A549 (cell line): ENCODE data around the gene GINS2. TPM values are rescaled to one million over a fixed set of nuclear protein-coding genes. Genes with fewer than 3 reads are reported as not detected.

Experiments
- ATAC-seq, 2 experiments: fragments of 200-7000 bp in 1 of 2; fragments of >200 bp in 1 of 2; cut with Nextera tagmentation in 1 of 2; cut with Tn5 transposase in 1 of 2; 3 replicates each; pipeline versions ENCODE4 v1.8.0 to v1.9.1; 2018 to 2020; ENCODE audit warnings: mild to moderate bottlenecking in 1 of 2, moderate library complexity in 1 of 2
- CTCF ChIA-PET: fragments of 300-600 bp; sonication (Branson Sonifier 250); formaldehyde crosslinking; extraction: SDS; loops from one replicate; lab custom pipeline; 2021; ENCODE audit warnings: antibody characterized with exemption, inconsistent platforms; lab: Yijun Ruan, JAX
- POLR2A ChIA-PET: fragments of 350-600 bp; formaldehyde crosslinking; extraction: SDS; loops from one replicate; lab custom pipeline; 2021; ENCODE audit warnings: antibody characterized with exemption, inconsistent platforms; lab: Yijun Ruan, JAX
- DNase-seq, 2 experiments: peaks; one replicate each; pipeline versions ENCODE4 v3.0.0 to v3.0.0-alpha.2; 2011 to 2016; ENCODE audit warnings: low read depth in 1 of 2, low spot score in 1 of 2
- FAIRE-seq: peaks from 2 replicates; lab custom pipeline; 2011; peaks lifted over from hg19 to GRCh38; lab: Jason Lieb, UNC
- H3K27ac ChIP-seq, 2 experiments: fragments of >200 bp; sonication (Bioruptor Twin); formaldehyde crosslinking; 3 replicates each; pipeline ENCODE4 v1.5.1; 2016 to 2017
- H3K4me1 ChIP-seq: fragments of >200 bp; sonication (Bioruptor Twin); formaldehyde crosslinking; 3 replicates; pipeline ENCODE4 v1.6.1; 2016
- H3K4me2 ChIP-seq: fragments of >200 bp; sonication (Bioruptor Twin); formaldehyde crosslinking; 3 replicates; pipeline ENCODE4 v1.6.1; 2016
- H3K4me3 ChIP-seq: fragments of >200 bp; sonication (Bioruptor Twin); formaldehyde crosslinking; 3 replicates; pipeline ENCODE4 v1.5.1; 2016
- H3K9me3 ChIP-seq: fragments of >200 bp; sonication (Bioruptor Twin); formaldehyde crosslinking; 3 replicates; pipeline ENCODE4 v1.6.1; 2016
- BHLHE40 ChIP-seq: IDR thresholded peaks from 2 replicates; pipeline ENCODE4 v1.6.1; 2012; ENCODE audit warnings: low read depth, low read length, inconsistent platforms
- CBX8 ChIP-seq: fragments of 200-600 bp; sonication (generic); IDR thresholded peaks from 2 replicates; pipeline ENCODE4 v1.6.1; 2016
- CEBPB ChIP-seq, 2 experiments: fragments of >200 bp in 1 of 2; sonication (Bioruptor Twin) in 1 of 2; formaldehyde crosslinking in 1 of 2; IDR thresholded peaks; 2 replicates each; pipeline ENCODE4 v1.6.1; 2012 to 2016
- FOXS1 ChIP-seq: fragments of 250-450 bp; sonication (Bioruptor Pico); IDR thresholded peaks from 2 replicates; pipeline ENCODE4 v1.5.0; 2020; ENCODE audit warnings: mild to moderate bottlenecking, moderate library complexity
- GATA3 ChIP-seq: IDR thresholded peaks from 2 replicates; pipeline ENCODE4 v1.6.1; 2012; ENCODE audit warnings: borderline replicate concordance
- HDAC2 ChIP-seq: fragments of 200-600 bp; sonication (generic); IDR thresholded peaks from 2 replicates; pipeline ENCODE4 v1.6.1; 2016
- HEYL ChIP-seq: fragments of 250-450 bp; sonication (Bioruptor Pico); IDR thresholded peaks from 2 replicates; pipeline ENCODE4 v1.8.0; 2021; ENCODE audit warnings: mild to moderate bottlenecking, moderate library complexity
- HOXB5 ChIP-seq: fragments of 250-450 bp; sonication (Bioruptor Pico); IDR thresholded peaks from 2 replicates; pipeline ENCODE4 v1.5.0; 2020; ENCODE audit warnings: mild to moderate bottlenecking, moderate library complexity
- KDM5A ChIP-seq: fragments of 200-600 bp; sonication (generic); IDR thresholded peaks from 2 replicates; pipeline ENCODE4 v1.6.1; 2016; ENCODE audit warnings: antibody characterized with exemption, mild to moderate bottlenecking
- PHF8 ChIP-seq: fragments of 200-600 bp; sonication (generic); IDR thresholded peaks from 2 replicates; pipeline ENCODE4 v1.6.1; 2016; ENCODE audit warnings: low read depth, mild to moderate bottlenecking, antibody characterized with exemption, moderate library complexity, borderline replicate concordance
- RAD21 ChIP-seq, 2 experiments: fragments of >200 bp in 1 of 2; sonication (Bioruptor Twin) in 1 of 2; formaldehyde crosslinking in 1 of 2; IDR thresholded peaks in 1 of 2; conservative IDR thresholded peaks in 1 of 2; 2 replicates in 1 of 2; 3 replicates in 1 of 2; pipeline ENCODE4 v1.6.1; 2012 to 2018; ENCODE audit warnings: inconsistent platforms in 1 of 2
- RFX5 ChIP-seq: fragments of 450-650 bp; IDR thresholded peaks from 2 replicates; pipeline ENCODE4 v1.7.1; 2014; ENCODE audit warnings: antibody characterized with exemption, mild to moderate bottlenecking, moderate library complexity
- SMC3 ChIP-seq: fragments of >200 bp; sonication (Bioruptor Twin); formaldehyde crosslinking; IDR thresholded peaks from 3 replicates; pipeline ENCODE4 v1.6.1; 2018; ENCODE audit warnings: inconsistent platforms
- SREBF2 ChIP-seq: fragments of 450-650 bp; IDR thresholded peaks from 2 replicates; pipeline ENCODE4 v1.6.1; 2014; ENCODE audit warnings: mild to moderate bottlenecking, moderate library complexity
- ZFP36 ChIP-seq: fragments of 450-650 bp; IDR thresholded peaks from 2 replicates; pipeline ENCODE4 v1.6.1; 2014; ENCODE audit warnings: borderline replicate concordance; ENCODE audit not compliant: partially characterized antibody
- ZNF302 ChIP-seq: fragments of 250-450 bp; sonication (Bioruptor Pico); IDR thresholded peaks from 2 replicates; pipeline ENCODE4 v1.9.0; 2021; ENCODE audit warnings: inconsistent platforms, mild to moderate bottlenecking, moderate library complexity
- ZSCAN20 ChIP-seq: fragments of 250-450 bp; sonication (Bioruptor Pico); IDR thresholded peaks from 2 replicates; pipeline ENCODE4 v1.8.0; 2022; ENCODE audit warnings: mild to moderate bottlenecking, moderate library complexity
- WGBS: methylation state at CpG from one replicate; pipeline ENCODE4 v1.1.6; 2017; ENCODE audit errors: missing lambda C conversion rate; 5-methylcytosine and 5-hydroxymethylcytosine counted together
- polyA plus RNA-seq, 4 experiments: library from polyadenylated mRNA; depleted of rRNA in 3 of 4; stranded (reverse); fragments of >200 nt; fragmentation: RNase III in 1 of 4; extraction: RNeasy Plus Mini Kit Qiagen cat#74134 plus additional on column Dnase treatment in 1 of 4; gene quantifications; 2 replicates in 3 of 4; 3 replicates in 1 of 4; pipeline ENCODE4 v1.2.3, GENCODE V29; 2011 to 2017
- TF ChIP-seq, protein P1 (sequence below): fragments of 250-450 bp; sonication (Bioruptor Pico); IDR thresholded peaks from 2 replicates; pipeline ENCODE4 v1.5.0; 2020; ENCODE audit warnings: low read depth, mild to moderate bottlenecking, moderate library complexity
- TF ChIP-seq, protein P2 (sequence below): IDR thresholded peaks from 2 replicates; pipeline ENCODE4 v1.6.1; 2012; ENCODE audit warnings: low read depth, borderline replicate concordance
- TF ChIP-seq, protein P3 (sequence below): fragments of >200 bp; sonication (Bioruptor Twin); formaldehyde crosslinking; IDR thresholded peaks from 3 replicates; pipeline ENCODE4 v1.5.1; 2016
- TF ChIP-seq, protein P4 (sequence below): fragments of 150-350 bp; IDR thresholded peaks from 2 replicates; pipeline ENCODE4 v1.6.1; 2014; ENCODE audit warnings: low read depth, mild to moderate bottlenecking, low read length

The GINS2 gene
- polyA plus RNA-seq, 2 of the 4 experiments (the other 2 are of a cell fraction), result 25.4 to 28.7 TPM

DNA sequence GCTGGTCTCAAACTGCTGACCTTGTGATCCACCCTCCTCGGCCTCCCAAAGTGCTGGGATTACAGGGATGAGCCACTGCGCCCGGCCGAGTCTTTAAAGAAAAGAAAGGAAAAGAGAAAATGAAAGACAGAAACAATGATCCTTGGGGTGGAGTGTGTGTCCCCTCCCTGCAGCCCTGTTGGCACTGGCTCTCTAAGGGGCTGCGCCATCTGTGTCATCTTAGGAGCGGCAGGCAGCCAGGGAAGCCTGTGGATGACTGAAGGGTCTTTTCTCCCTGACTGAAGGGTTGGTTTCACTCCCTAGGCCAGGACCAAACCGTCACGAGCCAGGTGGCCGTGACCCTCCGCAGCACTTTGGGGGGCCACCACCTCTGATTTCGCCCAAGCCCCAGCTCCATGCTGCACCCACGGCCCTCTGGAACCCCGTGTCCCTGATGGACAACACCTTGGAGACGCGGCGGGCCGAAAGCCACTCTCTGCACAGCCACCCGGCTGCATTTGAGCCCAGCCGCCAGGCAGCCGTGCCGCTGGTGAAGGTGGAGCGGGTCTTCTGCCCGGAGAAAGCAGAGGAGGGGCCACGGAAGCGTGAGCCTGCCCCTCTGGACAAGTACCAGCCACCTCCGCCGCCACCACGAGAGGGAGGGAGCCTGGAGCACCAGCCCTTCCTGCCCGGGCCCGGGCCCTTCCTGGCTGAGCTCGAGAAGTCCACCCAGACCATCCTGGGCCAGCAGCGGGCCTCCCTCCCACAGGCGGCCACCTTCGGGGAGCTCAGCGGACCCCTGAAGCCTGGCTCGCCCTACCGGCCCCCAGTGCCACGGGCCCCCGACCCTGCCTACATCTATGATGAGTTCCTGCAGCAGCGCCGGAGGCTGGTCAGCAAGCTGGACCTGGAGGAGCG lies 27.7 kb downstream of the GINS2 start:
- no peak overlapping the region for H3K27ac ChIP-seq
- no peak overlapping the region for H3K4me3 ChIP-seq
- no peaks in the 10 kb centered on the region for H3K9me3 ChIP-seq
- 95% methylated on average over 19 of the region's 42 CpGs for WGBS
- ATAC-seq (no peak), DNase-seq (no peak), FAIRE-seq (no peak)
- no peak overlapping the region for H3K4me2 ChIP-seq
- CTCF ChIA-PET, result interaction anchor here (0.6 to 9.4 kb wide), 14 partner anchors 11 to 546 kb away, joined by 3 to 96 read pairs (median 3); no protein-coding TSS in a partner anchor
- POLR2A ChIA-PET, result no interaction called here
- TF ChIP-seq ZNF302 (CRISPR knock-in tag) (no peak), SREBF2 (no peak), ZSCAN20 (CRISPR knock-in tag) (no peak), HEYL (no peak)
- H3K4me1 ChIP-seq, result no peaks in the 10 kb centered on the region

DNA sequence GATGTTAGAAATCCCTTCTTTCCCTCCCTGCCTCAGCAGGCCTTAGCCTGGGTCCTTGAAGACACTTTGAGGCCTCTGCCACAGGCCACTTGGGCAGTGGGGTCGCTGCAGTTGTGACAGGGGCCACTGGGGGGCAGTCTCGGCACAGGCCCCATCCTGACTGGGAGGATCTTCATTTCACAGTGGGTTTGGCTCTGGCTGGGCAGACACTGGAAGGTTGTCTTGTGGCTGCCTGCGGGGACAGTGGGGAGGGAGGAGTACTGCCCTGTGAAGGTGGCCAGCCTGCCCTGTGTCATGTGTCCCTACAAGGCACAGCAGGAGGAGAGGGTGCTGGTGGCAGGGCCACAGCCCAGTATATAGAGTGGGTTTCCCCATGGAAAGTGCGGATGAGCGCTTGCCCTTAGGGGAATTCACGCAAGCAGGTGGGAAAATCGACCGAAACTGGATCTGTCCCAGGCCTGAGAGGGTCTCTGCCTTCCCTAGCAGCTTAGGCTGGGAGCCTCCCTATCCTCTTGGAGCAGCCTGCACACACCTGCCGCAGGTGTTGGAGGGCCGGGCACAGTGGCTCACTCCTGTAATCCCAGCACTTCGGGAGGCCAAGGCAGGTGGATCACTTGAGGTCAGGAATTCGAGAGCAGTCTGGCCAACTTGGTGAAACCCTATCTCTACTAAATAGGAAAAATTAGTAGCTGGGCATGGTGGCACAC lies 28.8 kb downstream of the GINS2 start:
- H3K9me3 ChIP-seq, result no peaks in the 10 kb centered on the region
- H3K4me3 ChIP-seq, result no peak overlapping the region
- DNase-seq, result peak; percentile 58 to 88
- peak; percentile 43 to 61; a peak in 3 of 5 replicates for TF ChIP-seq RAD21 (conservative IDR thresholded peaks at IDR 0.05 in 1 of 2, IDR thresholded peaks at IDR 0.05 in 1 of 2)
- TF ChIP-seq CBX8, result no peak
- TF ChIP-seq, protein P1, sequence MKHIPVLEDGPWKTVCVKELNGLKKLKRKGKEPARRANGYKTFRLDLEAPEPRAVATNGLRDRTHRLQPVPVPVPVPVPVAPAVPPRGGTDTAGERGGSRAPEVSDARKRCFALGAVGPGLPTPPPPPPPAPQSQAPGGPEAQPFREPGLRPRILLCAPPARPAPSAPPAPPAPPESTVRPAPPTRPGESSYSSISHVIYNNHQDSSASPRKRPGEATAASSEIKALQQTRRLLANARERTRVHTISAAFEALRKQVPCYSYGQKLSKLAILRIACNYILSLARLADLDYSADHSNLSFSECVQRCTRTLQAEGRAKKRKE, result no peak
- TF ChIP-seq ZFP36, result no peak
- TF ChIP-seq HOXB5 (CRISPR knock-in tag), result no peak
- no peak for TF ChIP-seq FOXS1 (CRISPR knock-in tag)
- TF ChIP-seq BHLHE40, result no peak
- no peak for TF ChIP-seq RFX5
- TF ChIP-seq, protein P2, sequence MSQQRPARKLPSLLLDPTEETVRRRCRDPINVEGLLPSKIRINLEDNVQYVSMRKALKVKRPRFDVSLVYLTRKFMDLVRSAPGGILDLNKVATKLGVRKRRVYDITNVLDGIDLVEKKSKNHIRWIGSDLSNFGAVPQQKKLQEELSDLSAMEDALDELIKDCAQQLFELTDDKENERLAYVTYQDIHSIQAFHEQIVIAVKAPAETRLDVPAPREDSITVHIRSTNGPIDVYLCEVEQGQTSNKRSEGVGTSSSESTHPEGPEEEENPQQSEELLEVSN, result no peak
- TF ChIP-seq, protein P3, sequence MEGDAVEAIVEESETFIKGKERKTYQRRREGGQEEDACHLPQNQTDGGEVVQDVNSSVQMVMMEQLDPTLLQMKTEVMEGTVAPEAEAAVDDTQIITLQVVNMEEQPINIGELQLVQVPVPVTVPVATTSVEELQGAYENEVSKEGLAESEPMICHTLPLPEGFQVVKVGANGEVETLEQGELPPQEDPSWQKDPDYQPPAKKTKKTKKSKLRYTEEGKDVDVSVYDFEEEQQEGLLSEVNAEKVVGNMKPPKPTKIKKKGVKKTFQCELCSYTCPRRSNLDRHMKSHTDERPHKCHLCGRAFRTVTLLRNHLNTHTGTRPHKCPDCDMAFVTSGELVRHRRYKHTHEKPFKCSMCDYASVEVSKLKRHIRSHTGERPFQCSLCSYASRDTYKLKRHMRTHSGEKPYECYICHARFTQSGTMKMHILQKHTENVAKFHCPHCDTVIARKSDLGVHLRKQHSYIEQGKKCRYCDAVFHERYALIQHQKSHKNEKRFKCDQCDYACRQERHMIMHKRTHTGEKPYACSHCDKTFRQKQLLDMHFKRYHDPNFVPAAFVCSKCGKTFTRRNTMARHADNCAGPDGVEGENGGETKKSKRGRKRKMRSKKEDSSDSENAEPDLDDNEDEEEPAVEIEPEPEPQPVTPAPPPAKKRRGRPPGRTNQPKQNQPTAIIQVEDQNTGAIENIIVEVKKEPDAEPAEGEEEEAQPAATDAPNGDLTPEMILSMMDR, result peak; percentile 72
- no peak for TF ChIP-seq CEBPB (IDR thresholded peaks at IDR 0.05)
- no peak for TF ChIP-seq HDAC2
- no peak for TF ChIP-seq KDM5A
- no peak for TF ChIP-seq GATA3
- TF ChIP-seq, protein P4, sequence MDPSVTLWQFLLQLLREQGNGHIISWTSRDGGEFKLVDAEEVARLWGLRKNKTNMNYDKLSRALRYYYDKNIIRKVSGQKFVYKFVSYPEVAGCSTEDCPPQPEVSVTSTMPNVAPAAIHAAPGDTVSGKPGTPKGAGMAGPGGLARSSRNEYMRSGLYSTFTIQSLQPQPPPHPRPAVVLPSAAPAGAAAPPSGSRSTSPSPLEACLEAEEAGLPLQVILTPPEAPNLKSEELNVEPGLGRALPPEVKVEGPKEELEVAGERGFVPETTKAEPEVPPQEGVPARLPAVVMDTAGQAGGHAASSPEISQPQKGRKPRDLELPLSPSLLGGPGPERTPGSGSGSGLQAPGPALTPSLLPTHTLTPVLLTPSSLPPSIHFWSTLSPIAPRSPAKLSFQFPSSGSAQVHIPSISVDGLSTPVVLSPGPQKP, result no peak
- TF ChIP-seq SMC3, result peak; percentile 44
- TF ChIP-seq PHF8, result no peak
- TF ChIP-seq, all 56 proteins: peak for 3
- POLR2A ChIA-PET, result no interaction called here
- CTCF ChIA-PET, result interaction anchor here (0.6 to 9.4 kb wide), 25 partner anchors 9 to 545 kb away, joined by 3 to 96 read pairs (median 4); no protein-coding TSS in a partner anchor
- 67% methylated on average over 12 of the region's 12 CpGs for WGBS
- H3K27ac ChIP-seq, result no peak overlapping the region
- H3K4me1 ChIP-seq, result no peaks in the 10 kb centered on the region
- no peak overlapping the region for H3K4me2 ChIP-seq
- peak; percentile 76 to 87 for ATAC-seq
- FAIRE-seq, result no peak
